WTC11 (cell line): ENCODE data around the gene CDK6. TPM values are rescaled to one million over a fixed set of nuclear protein-coding genes. Genes with fewer than 3 reads are reported as not detected.

Source experiments
- ATAC-seq: fragments of 200-7000 bp; cut with Tn5 transposase; 2 replicates; pipeline ENCODE4 v1.10.0; 2021; ENCODE audit warnings: mild to moderate bottlenecking, moderate library complexity
- CTCF ChIA-PET: fragments of 300-600 bp; sonication (Branson Sonifier 250); formaldehyde crosslinking; loops from one replicate; lab custom pipeline; 2021; ENCODE audit warnings: antibody characterized with exemption; lab: Charles Lee
- POLR2A ChIA-PET: fragments of 350-600 bp; sonication (Branson Sonifier 250); formaldehyde crosslinking; loops from one replicate; lab custom pipeline; 2021; ENCODE audit warnings: antibody characterized with exemption; lab: Charles Lee
- DNase-seq: peaks from one replicate; pipeline ENCODE4 v3.0.0; 2021; ENCODE audit warnings: low spot score
- H3K27ac Mint-ChIP-seq: 2 replicates; pipeline ENCODE4 v1.8.0; 2021; ENCODE audit warnings: mixed read lengths
- H3K27me3 Mint-ChIP-seq: 2 replicates; pipeline ENCODE4 v1.8.0; 2021; ENCODE audit warnings: low read depth, mild to moderate bottlenecking, moderate library complexity, mixed read lengths
- H3K36me3 Mint-ChIP-seq: 2 replicates; pipeline ENCODE4 v1.8.0; 2021; ENCODE audit warnings: mixed read lengths
- H3K4me1 Mint-ChIP-seq: 2 replicates; pipeline ENCODE4 v1.8.0; 2022; ENCODE audit warnings: mixed read lengths
- H3K4me3 Mint-ChIP-seq: 2 replicates; pipeline ENCODE4 v1.8.0; 2021; ENCODE audit warnings: mild to moderate bottlenecking, moderate library complexity, mixed read lengths
- H3K9me3 Mint-ChIP-seq: 2 replicates; pipeline ENCODE4 v1.8.0; 2021; ENCODE audit warnings: mixed read lengths
- ATF6 ChIP-seq: sonication (generic); formaldehyde crosslinking; IDR thresholded peaks from 2 replicates; pipeline ENCODE4 v1.8.1; 2023; ENCODE audit warnings: mild to moderate bottlenecking, missing genetic modification reagents
- CBFB ChIP-seq: sonication (generic); formaldehyde crosslinking; IDR thresholded peaks from 2 replicates; pipeline ENCODE4 v1.8.1; 2022; ENCODE audit warnings: mild to moderate bottlenecking, low read depth, missing genetic modification reagents
- CDX4 ChIP-seq: fragments of 250-450 bp; sonication (Bioruptor Pico); IDR thresholded peaks from 2 replicates; pipeline ENCODE4 v1.9.0; 2021; ENCODE audit warnings: moderate library complexity, mild to moderate bottlenecking, inconsistent platforms, borderline replicate concordance
- CREB1 ChIP-seq: sonication (generic); formaldehyde crosslinking; IDR thresholded peaks from 2 replicates; pipeline ENCODE4 v1.8.0; 2023; ENCODE audit warnings: mild to moderate bottlenecking, missing genetic modification reagents
- E2F5 ChIP-seq: sonication (generic); formaldehyde crosslinking; IDR thresholded peaks from 2 replicates; pipeline ENCODE4 v1.8.1; 2022; ENCODE audit warnings: mild to moderate bottlenecking, moderate library complexity, missing genetic modification reagents
- GABPB1 ChIP-seq: sonication (generic); formaldehyde crosslinking; IDR thresholded peaks from 2 replicates; pipeline ENCODE4 v1.8.1; 2023; ENCODE audit warnings: mild to moderate bottlenecking, missing genetic modification reagents
- GRHL2 ChIP-seq: fragments of 250-450 bp; sonication (Bioruptor Pico); IDR thresholded peaks from 2 replicates; pipeline ENCODE4 v1.8.0; 2022; ENCODE audit warnings: mild to moderate bottlenecking, moderate library complexity; ENCODE audit not compliant: insufficient replicate concordance, severe bottlenecking
- MLX ChIP-seq: sonication (generic); formaldehyde crosslinking; IDR thresholded peaks from 2 replicates; pipeline ENCODE4 v1.8.1; 2023; ENCODE audit warnings: mild to moderate bottlenecking, missing genetic modification reagents, moderate library complexity
- NR1H2 ChIP-seq: sonication (generic); formaldehyde crosslinking; IDR thresholded peaks from 2 replicates; pipeline ENCODE4 v1.9.0; 2021; ENCODE audit warnings: mild to moderate bottlenecking, moderate library complexity, missing genetic modification reagents
- NR2C2 ChIP-seq: sonication (generic); formaldehyde crosslinking; IDR thresholded peaks from 2 replicates; pipeline ENCODE4 v1.8.0; 2022; ENCODE audit warnings: mild to moderate bottlenecking, missing genetic modification reagents
- PRRX2 ChIP-seq: fragments of 250-450 bp; sonication (Bioruptor Pico); IDR thresholded peaks from 2 replicates; pipeline ENCODE4 v1.8.0; 2021; ENCODE audit warnings: mild to moderate bottlenecking
- STAT6 ChIP-seq: sonication (generic); formaldehyde crosslinking; conservative IDR thresholded peaks from 2 replicates; pipeline ENCODE4 v1.8.1; 2023; ENCODE audit warnings: mild to moderate bottlenecking, low read depth, missing genetic modification reagents, moderate library complexity
- TEAD1 ChIP-seq: sonication (generic); formaldehyde crosslinking; IDR thresholded peaks from 2 replicates; pipeline ENCODE4 v1.8.0; 2022; ENCODE audit warnings: mild to moderate bottlenecking, missing genetic modification reagents
- USF2 ChIP-seq: sonication (generic); formaldehyde crosslinking; IDR thresholded peaks from 2 replicates; pipeline ENCODE4 v1.8.1; 2023; ENCODE audit warnings: mild to moderate bottlenecking, missing genetic modification reagents, moderate library complexity
- ZBTB21 ChIP-seq: sonication (generic); formaldehyde crosslinking; IDR thresholded peaks from 2 replicates; pipeline ENCODE4 v1.8.1; 2023; ENCODE audit warnings: mild to moderate bottlenecking, missing genetic modification reagents, borderline replicate concordance
- ZMAT4 ChIP-seq: fragments of 250-450 bp; sonication (Bioruptor Pico); IDR thresholded peaks from 2 replicates; pipeline ENCODE4 v1.9.0; 2021; ENCODE audit warnings: mild to moderate bottlenecking
- ZNF219 ChIP-seq: sonication (generic); formaldehyde crosslinking; IDR thresholded peaks from 2 replicates; pipeline ENCODE4 v1.8.0; 2023; ENCODE audit warnings: missing genetic modification reagents, mild to moderate bottlenecking, borderline replicate concordance
- ZNF281 ChIP-seq: sonication (generic); formaldehyde crosslinking; IDR thresholded peaks from 2 replicates; pipeline ENCODE4 v1.8.0; 2023; ENCODE audit warnings: mild to moderate bottlenecking, missing genetic modification reagents
- ZNF317 ChIP-seq: sonication (generic); formaldehyde crosslinking; IDR thresholded peaks from 2 replicates; pipeline ENCODE4 v1.8.1; 2023; ENCODE audit warnings: low read depth, mild to moderate bottlenecking, moderate library complexity, missing genetic modification reagents, borderline replicate concordance
- ZNF396 ChIP-seq: fragments of 250-450 bp; sonication (Bioruptor Pico); IDR thresholded peaks from 2 replicates; pipeline ENCODE4 v1.8.0; 2021; ENCODE audit warnings: mild to moderate bottlenecking, moderate library complexity, borderline replicate concordance
- ZSCAN18 ChIP-seq: fragments of 250-450 bp; sonication (Bioruptor Pico); IDR thresholded peaks from 2 replicates; pipeline ENCODE4 v2.1.2; 2022; ENCODE audit warnings: mild to moderate bottlenecking, moderate library complexity
- total RNA-seq: library from RNA; stranded (reverse); gene quantifications from 3 replicates; pipeline ENCODE4 v1.2.3, GENCODE V29; 2021

CDK6 gene
- total RNA-seq, 1 experiment from 2014 or later, result 47.2 TPM

- H3K4me3 Mint-ChIP-seq, result no peak overlapping the region
- peaks cover 33% of the 10 kb centered on the region for H3K4me1 Mint-ChIP-seq
- ATAC-seq (no peak), DNase-seq (no peak)
- peaks cover 29% of the 10 kb centered on the region for H3K36me3 Mint-ChIP-seq
- peaks cover 31% of the 10 kb centered on the region for H3K9me3 Mint-ChIP-seq
- no peak overlapping the region for H3K27ac Mint-ChIP-seq
- peak; percentile 100 for TF ChIP-seq ZNF317 (CRISPR knock-in tag)
- no peak for TF ChIP-seq CDX4 (CRISPR knock-in tag)
- TF ChIP-seq PRRX2 (CRISPR knock-in tag), result no peak
- ChIA-PET POLR2A (no interaction called here), CTCF (no interaction called here)
- H3K27me3 Mint-ChIP-seq, result no peaks in the 10 kb centered on the region
Measured at GRCh38 chr7:92788559-92789183, 47.7 kb downstream of the CDK6 start.

- no peaks in the 10 kb centered on the region for H3K27me3 Mint-ChIP-seq
- ChIA-PET CTCF (interaction anchor here (0.7 to 1.3 kb wide), 2 partner anchors 14 to 47 kb away, joined by 3 read pairs; no protein-coding TSS in a partner anchor), POLR2A (no interaction called here)
- no peak for DNase-seq
- TF ChIP-seq NR2C2 (no peak), CREB1 (CRISPR knock-in tag) (no peak), USF2 (CRISPR knock-in tag) (no peak), NR1H2 (no peak), ZMAT4 (CRISPR knock-in tag) (no peak), E2F5 (CRISPR knock-in tag) (no peak), ZNF281 (CRISPR knock-in tag) (no peak), ZNF317 (CRISPR knock-in tag) (no peak), TEAD1 (CRISPR knock-in tag) (no peak), GABPB1 (CRISPR knock-in tag) (no peak), ZSCAN18 (CRISPR knock-in tag) (no peak), ZNF396 (CRISPR knock-in tag) (no peak), MLX (no peak), ZNF219 (CRISPR knock-in tag) (no peak), ZBTB21 (no peak), ATF6 (no peak), CBFB (CRISPR knock-in tag) (no peak), STAT6 (CRISPR knock-in tag) (no peak), GRHL2 (no peak)
- H3K9me3 Mint-ChIP-seq, result peaks cover 31% of the 10 kb centered on the region
- peaks cover 48% of the 10 kb centered on the region for H3K4me1 Mint-ChIP-seq
- peaks cover 29% of the 10 kb centered on the region for H3K36me3 Mint-ChIP-seq
- peak overlapping the region; percentile 71 for H3K27ac Mint-ChIP-seq
- no peak for ATAC-seq
- no peak overlapping the region for H3K4me3 Mint-ChIP-seq
Measured at GRCh38 chr7:92785923-92786322, 50.5 kb downstream of the CDK6 start.
